ENCODE measurements around the gene SH3BGRL3. TPM values are rescaled to one million over a fixed set of nuclear protein-coding genes. Genes with fewer than 3 reads are reported as not detected.

The SH3BGRL3 gene
- total and polyA plus RNA-seq, 8 donors, result 90.4 to 347 (median 110) TPM

GRCh38 chr1:26320896-26321295 lies 41.0 kb downstream of the SH3BGRL3 start:
- Histone ChIP-seq H3K4me3 (no peak overlapping the region), H3K27me3 (peaks cover 0 to 5% of the 10 kb centered on the region in 2 donors), H3K9me3 (no peaks in the 10 kb centered on the region), H3K4me1 (peaks cover 0 to 61% of the 10 kb centered on the region in 2 donors), H3K27ac (no peak overlapping the region), H3K36me3 (peaks cover 0 to 7% of the 10 kb centered on the region in 2 donors)
- intact Hi-C loops (cut with DNase I), result loop anchor here in 1 of 2 donors (5.0 kb wide), 1 partner anchor 39 kb away; the partner anchor contains the start of gene SH3BGRL3
- no peak for ATAC-seq
- DNase-seq, result no peak
- no peak for TF ChIP-seq CTCF (IDR thresholded peaks at IDR 0.05)

DNA sequence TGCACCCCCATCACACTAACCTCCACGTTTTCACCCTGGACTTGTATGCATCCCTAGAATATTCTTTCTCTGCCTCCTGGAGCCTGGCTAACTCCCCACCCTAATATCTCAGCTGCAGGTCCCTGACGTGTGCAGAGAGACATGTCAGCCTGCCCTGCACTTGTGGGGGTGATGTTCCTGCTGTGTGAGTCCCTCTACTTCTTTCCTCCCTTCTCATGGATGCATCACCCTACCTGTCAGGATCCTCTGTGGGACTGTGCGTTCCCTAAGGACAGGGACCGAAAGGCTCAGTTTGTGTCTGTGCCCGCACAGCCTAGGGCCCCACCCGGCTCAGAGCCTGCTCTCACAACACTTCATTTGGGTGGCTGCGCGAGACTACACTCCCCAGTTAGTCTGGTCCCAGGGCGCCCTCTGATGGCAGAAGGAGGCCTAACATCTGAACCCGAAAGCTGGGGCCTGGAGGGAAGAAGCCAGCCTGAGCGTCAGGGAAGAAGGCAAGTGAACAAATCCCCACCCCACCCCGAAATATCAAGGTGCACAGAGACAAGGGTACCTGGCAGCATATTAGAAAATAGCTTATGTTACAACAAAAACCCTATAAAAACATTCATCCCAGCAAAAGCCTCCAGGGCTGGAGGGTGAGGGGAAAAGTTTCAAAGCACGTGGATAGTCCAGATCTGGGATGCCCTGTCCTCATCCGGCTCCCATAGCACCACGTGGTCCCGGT lies 41.6 kb downstream of the SH3BGRL3 start:
- Histone ChIP-seq H3K4me3 (no peak overlapping the region), H3K36me3 (peaks cover 0 to 7% of the 10 kb centered on the region in 2 donors), H3K27me3 (peaks cover 0 to 5% of the 10 kb centered on the region in 2 donors), H3K9me3 (no peaks in the 10 kb centered on the region), H3K4me1 (peaks cover 0 to 56% of the 10 kb centered on the region in 2 donors), H3K27ac (no peak overlapping the region)
- peak; percentile 76 to 95 (median 88) for DNase-seq
- peak; percentile 86 to 95 for TF ChIP-seq CTCF (IDR thresholded peaks at IDR 0.05)
- intact Hi-C loops (cut with DNase I), result loop anchor here in 1 of 2 donors (5.0 kb wide), 1 partner anchor 39 kb away; the partner anchor contains the start of gene SH3BGRL3
- peak; percentile 96 for ATAC-seq

DNA sequence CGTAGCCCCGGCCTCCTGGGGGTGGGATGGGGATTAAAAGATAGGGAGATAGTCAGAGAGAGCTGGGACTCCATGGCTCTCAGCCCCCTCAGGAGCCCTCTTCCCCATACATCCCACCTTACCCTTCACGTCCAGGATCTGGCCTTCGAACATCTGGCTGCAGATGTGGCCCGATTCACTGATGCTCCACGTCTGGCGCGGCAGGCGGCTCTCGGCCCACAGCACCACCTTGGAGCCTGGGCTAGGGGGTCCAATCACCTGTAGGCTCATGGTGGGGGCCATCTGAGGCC lies 42.1 kb downstream of the SH3BGRL3 start:
- H3K27ac ChIP-seq, result no peak overlapping the region
- H3K4me1 ChIP-seq, result peaks cover 0 to 50% of the 10 kb centered on the region in 2 donors
- no peak for DNase-seq
- peaks cover 0 to 7% of the 10 kb centered on the region in 2 donors for H3K36me3 ChIP-seq
- no peak for ATAC-seq
- TF ChIP-seq CTCF (IDR thresholded peaks at IDR 0.05), result no peak
- H3K27me3 ChIP-seq, result peaks cover 0 to 5% of the 10 kb centered on the region in 2 donors
- no peak overlapping the region for H3K4me3 ChIP-seq
- H3K9me3 ChIP-seq, result no peaks in the 10 kb centered on the region
- intact Hi-C loops (cut with DNase I), result loop anchor here in 1 of 2 donors (5.0 kb wide), 1 partner anchor 40 kb away; the partner anchor contains the start of gene SH3BGRL3

- TF ChIP-seq CTCF (IDR thresholded peaks at IDR 0.05), result no peak
- Histone ChIP-seq H3K27ac (no peak overlapping the region), H3K4me1 (peaks cover 0 to 36% of the 10 kb centered on the region in 2 donors), H3K9me3 (no peaks in the 10 kb centered on the region), H3K27me3 (peaks cover 0 to 5% of the 10 kb centered on the region in 2 donors), H3K36me3 (peaks cover 0 to 7% of the 10 kb centered on the region in 2 donors), H3K4me3 (no peak overlapping the region)
- ATAC-seq (no peak), DNase-seq (no peak)
- intact Hi-C loops (cut with DNase I), result loop anchor here in 1 of 2 donors (5.0 kb wide), 1 partner anchor 41 kb away; the partner anchor contains the start of gene SH3BGRL3
Observed at GRCh38 chr1:26323382-26323781, 43.5 kb downstream of the SH3BGRL3 start.

DNA sequence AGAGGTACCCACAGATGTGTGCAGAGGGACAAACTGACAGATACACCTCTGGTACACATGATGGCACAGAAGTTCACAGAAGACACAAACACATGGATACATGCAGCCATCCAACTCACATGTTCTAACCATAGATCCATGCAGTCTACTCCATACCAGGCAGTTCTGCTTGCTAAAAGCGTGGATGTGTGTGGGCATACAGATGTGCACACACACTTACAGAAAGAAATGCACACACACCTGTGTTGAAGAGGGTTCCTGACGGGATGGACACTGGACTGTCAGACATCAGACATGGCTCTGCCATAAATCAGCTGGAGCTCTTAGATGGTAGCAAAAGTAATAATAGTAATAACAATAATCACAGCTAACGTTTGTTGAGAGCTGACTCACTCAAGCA lies 44.7 kb downstream of the SH3BGRL3 start:
- H3K27me3 ChIP-seq, result peaks cover 0 to 5% of the 10 kb centered on the region in 2 donors
- no peak for ATAC-seq
- intact Hi-C loops (cut with DNase I), result loop anchor here in 1 of 2 donors (5.0 kb wide), 1 partner anchor 42 kb away; the partner anchor contains the start of gene SH3BGRL3
- no peak overlapping the region for H3K27ac ChIP-seq
- H3K4me1 ChIP-seq, result peaks cover 0 to 26% of the 10 kb centered on the region in 2 donors
- TF ChIP-seq CTCF (IDR thresholded peaks at IDR 0.05), result no peak
- no peaks in the 10 kb centered on the region for H3K9me3 ChIP-seq
- DNase-seq, result no peak
- peaks cover 0 to 7% of the 10 kb centered on the region in 2 donors for H3K36me3 ChIP-seq
- no peak overlapping the region for H3K4me3 ChIP-seq

Measured in left lung (tissue), 10 donors.